Mesendoderm (in vitro differentiated cells): ENCODE measurements around the gene MROH9.

Source experiments
- DNase-seq: peaks from one replicate; pipeline ENCODE4 v3.0.0; 2013
- H2AK5ac ChIP-seq: 2 replicates; pipeline ENCODE4 v1.6.1; 2013; ENCODE audit warnings: low read length, inconsistent platforms
- H2BK120ac ChIP-seq: 2 replicates; pipeline ENCODE4 v1.6.1; 2013; ENCODE audit warnings: low read depth, mild to moderate bottlenecking, low read length, moderate library complexity, mixed read lengths
- H2BK15ac ChIP-seq: replicated peaks from 2 replicates; pipeline ENCODE4 v1.6.1; 2013; ENCODE audit warnings: low read depth, mild to moderate bottlenecking, moderate library complexity
- H2BK5ac ChIP-seq: 2 replicates; pipeline ENCODE4 v1.6.1; 2013; ENCODE audit warnings: low read length, inconsistent platforms
- H3K18ac ChIP-seq: 2 replicates; pipeline ENCODE4 v1.6.1; 2013; ENCODE audit warnings: mild to moderate bottlenecking, low read length, mixed read lengths
- H3K23ac ChIP-seq: one replicate; pipeline ENCODE4 v1.6.1; 2013; ENCODE audit warnings: low read length
- H3K27ac ChIP-seq: 2 replicates; pipeline ENCODE4 v1.5.1; 2013; ENCODE audit warnings: low read depth, mild to moderate bottlenecking, inconsistent platforms, low read length, moderate library complexity
- H3K27me3 ChIP-seq: 2 replicates; pipeline ENCODE4 v1.6.1; 2013; ENCODE audit warnings: low read length, control low read depth, mild to moderate bottlenecking, inconsistent platforms; ENCODE audit not compliant: insufficient read depth, poor library complexity
- H3K36me3 ChIP-seq: 2 replicates; pipeline ENCODE4 v1.6.1; 2013; ENCODE audit warnings: low read length, inconsistent platforms; ENCODE audit not compliant: control insufficient read depth, insufficient read depth
- H3K4ac ChIP-seq: one replicate; pipeline ENCODE4 v1.6.1; 2013; ENCODE audit warnings: low read depth, mild to moderate bottlenecking, low read length, moderate library complexity
- H3K4me1 ChIP-seq: 2 replicates; pipeline ENCODE4 v1.6.1; 2013; ENCODE audit warnings: low read depth, low read length, inconsistent platforms; ENCODE audit not compliant: control insufficient read depth
- H3K4me2 ChIP-seq: 2 replicates; pipeline ENCODE4 v1.6.1; 2013; ENCODE audit warnings: low read length
- H3K4me3 ChIP-seq: 2 replicates; pipeline ENCODE4 v1.5.1; 2013; ENCODE audit warnings: mild to moderate bottlenecking, low read length
- H3K56ac ChIP-seq: one replicate; pipeline ENCODE4 v1.6.1; 2013; ENCODE audit warnings: low read length
- H3K79me1 ChIP-seq: 2 replicates; pipeline ENCODE4 v1.6.1; 2013; ENCODE audit warnings: low read length, inconsistent platforms
- H3K79me2 ChIP-seq: 2 replicates; pipeline ENCODE4 v1.6.1; 2013; ENCODE audit warnings: mild to moderate bottlenecking, low read length; ENCODE audit not compliant: control insufficient read depth, insufficient read depth
- H3K9ac ChIP-seq: 2 replicates; pipeline ENCODE4 v1.6.1; 2013; ENCODE audit warnings: low read length, inconsistent platforms
- H4K5ac ChIP-seq: one replicate; pipeline ENCODE4 v1.6.1; 2013; ENCODE audit warnings: low read length
- H4K8ac ChIP-seq: one replicate; pipeline ENCODE4 v1.6.1; 2013; ENCODE audit warnings: low read depth, mild to moderate bottlenecking, control low read depth, low read length, moderate library complexity
- WGBS: extraction: QIAGEN DNeasy Blood & Tissue Kit; methylation state at CpG from one replicate; pipeline ENCODE4 v1.1.7; 2013; ENCODE audit warnings: low lambda C conversion rate, missing lambda C conversion rate; ENCODE audit not compliant: insufficient coverage; ENCODE audit errors: extremely low coverage; 5-methylcytosine and 5-hydroxymethylcytosine counted together

Gene MROH9

DNA sequence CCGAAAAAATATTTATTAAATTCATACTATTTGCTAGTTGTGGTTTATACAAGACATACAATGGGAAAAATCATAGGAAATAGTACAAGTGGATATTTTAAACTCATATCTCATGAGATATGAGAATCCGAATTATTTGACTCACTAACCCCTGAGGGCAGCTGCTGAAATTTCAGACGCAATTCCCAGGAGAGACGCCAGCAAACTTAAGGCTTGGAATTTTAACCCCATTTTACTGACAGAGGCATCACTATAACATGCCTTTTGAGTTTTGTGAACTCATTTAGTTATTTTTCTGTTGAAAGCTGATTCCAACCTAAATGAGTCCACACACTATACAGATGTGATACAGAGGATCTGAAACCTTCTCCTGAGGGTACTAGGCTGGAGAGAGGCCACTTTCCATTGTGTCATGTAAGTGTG, 5.9 kb upstream of the MROH9 start:
- H3K4me2 ChIP-seq: no peak overlapping the region
- no peaks in the 10 kb centered on the region for H3K4me1 ChIP-seq
- no peak overlapping the region for H3K4ac ChIP-seq
- H3K9ac ChIP-seq: no peak overlapping the region
- no peak overlapping the region for H2BK120ac ChIP-seq
- H3K27ac ChIP-seq: no peak overlapping the region
- no peak overlapping the region for H3K23ac ChIP-seq
- H4K5ac ChIP-seq: no peak overlapping the region
- no peak overlapping the region for H3K56ac ChIP-seq
- no peaks in the 10 kb centered on the region for H3K27me3 ChIP-seq
- WGBS: no CpG with 5 or more reads among the region's 4 CpGs
- H2BK5ac ChIP-seq: no peak overlapping the region
- no peaks in the 10 kb centered on the region for H3K79me1 ChIP-seq
- no peak overlapping the region for H3K4me3 ChIP-seq
- H3K79me2 ChIP-seq: no peaks in the 10 kb centered on the region
- no peak overlapping the region for H2AK5ac ChIP-seq
- H3K36me3 ChIP-seq: no peaks in the 10 kb centered on the region
- no peak overlapping the region for H3K18ac ChIP-seq
- no peak for DNase-seq
- H2BK15ac ChIP-seq: no peak overlapping the region
- H4K8ac ChIP-seq: no peak overlapping the region

DNA sequence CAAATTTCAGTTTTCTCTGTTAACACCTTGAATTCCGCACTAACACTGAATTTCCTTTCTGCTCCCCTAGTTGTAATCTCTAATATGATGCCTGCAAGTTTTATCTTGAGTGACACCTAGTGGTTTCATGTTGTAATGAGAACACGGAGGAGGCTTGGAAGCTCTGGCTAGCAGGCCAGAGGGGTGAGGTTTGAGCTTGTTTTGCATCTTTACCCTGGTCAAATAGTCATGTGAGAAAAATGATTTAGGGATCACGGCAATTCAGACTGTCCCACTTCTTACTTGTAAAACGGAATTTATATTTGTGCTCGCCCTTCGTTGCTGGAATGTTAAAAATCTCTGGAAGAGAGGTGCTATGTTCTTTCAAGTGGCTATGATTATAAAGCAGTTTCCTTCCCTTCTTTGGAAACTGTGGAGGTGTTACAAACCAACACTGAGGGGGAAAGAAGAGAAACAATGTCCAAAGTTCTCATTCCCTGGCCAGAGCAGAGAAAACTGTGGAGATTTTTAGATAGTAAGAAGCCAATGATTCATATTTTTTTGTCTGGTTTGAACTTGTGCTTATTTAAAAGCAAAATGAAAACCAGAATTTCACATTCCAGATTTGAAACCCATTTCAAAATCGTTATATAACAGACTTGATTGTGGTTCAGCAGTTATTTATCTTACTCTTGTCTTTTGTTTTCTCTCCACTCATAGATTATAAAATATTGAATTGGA, 5.3 kb upstream of the MROH9 start:
- Histone ChIP-seq H3K4ac (no peak overlapping the region), H4K8ac (no peak overlapping the region), H3K9ac (no peak overlapping the region), H3K18ac (no peak overlapping the region), H3K79me2 (no peaks in the 10 kb centered on the region), H4K5ac (no peak overlapping the region), H2BK120ac (no peak overlapping the region), H3K27me3 (no peaks in the 10 kb centered on the region), H3K36me3 (no peaks in the 10 kb centered on the region), H3K4me2 (no peak overlapping the region), H2BK15ac (no peak overlapping the region), H3K56ac (no peak overlapping the region), H3K4me3 (no peak overlapping the region), H2AK5ac (no peak overlapping the region), H3K27ac (no peak overlapping the region), H3K79me1 (no peaks in the 10 kb centered on the region), H2BK5ac (no peak overlapping the region), H3K23ac (no peak overlapping the region), H3K4me1 (no peaks in the 10 kb centered on the region)
- DNase-seq: peak; percentile 76
- WGBS: no CpG with 5 or more reads among the region's 7 CpGs

DNA sequence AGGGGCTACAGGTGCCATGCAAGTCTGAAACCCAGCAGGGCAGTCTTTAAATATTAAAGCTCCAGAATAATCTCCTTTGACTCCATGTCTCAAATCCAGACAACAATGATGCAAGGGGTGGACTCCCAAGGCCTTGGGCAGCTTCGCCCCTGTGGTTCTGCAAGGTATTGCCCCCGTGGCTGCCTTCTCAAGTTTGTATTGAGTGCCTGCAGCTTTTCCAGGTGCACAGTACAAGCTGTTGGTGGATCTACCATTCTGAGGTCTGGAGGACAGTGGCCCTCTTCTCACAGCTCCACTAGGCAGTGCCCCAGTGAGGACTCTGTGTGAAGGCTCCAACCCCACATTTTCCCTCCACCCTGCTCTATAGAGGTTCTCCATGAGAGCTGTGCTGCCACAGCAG, 3.7 kb upstream of the MROH9 start:
- no peak overlapping the region for H3K9ac ChIP-seq
- H3K79me2 ChIP-seq: no peaks in the 10 kb centered on the region
- no CpG with 5 or more reads among the region's 2 CpGs for WGBS
- H3K56ac ChIP-seq: no peak overlapping the region
- no peaks in the 10 kb centered on the region for H3K27me3 ChIP-seq
- no peaks in the 10 kb centered on the region for H3K4me1 ChIP-seq
- H3K4me3 ChIP-seq: no peak overlapping the region
- no peaks in the 10 kb centered on the region for H3K36me3 ChIP-seq
- no peak overlapping the region for H4K5ac ChIP-seq
- H2BK15ac ChIP-seq: no peak overlapping the region
- H2AK5ac ChIP-seq: no peak overlapping the region
- H3K79me1 ChIP-seq: no peaks in the 10 kb centered on the region
- H3K18ac ChIP-seq: no peak overlapping the region
- H2BK120ac ChIP-seq: no peak overlapping the region
- no peak overlapping the region for H4K8ac ChIP-seq
- DNase-seq: no peak
- H2BK5ac ChIP-seq: no peak overlapping the region
- no peak overlapping the region for H3K4ac ChIP-seq
- no peak overlapping the region for H3K27ac ChIP-seq
- H3K23ac ChIP-seq: no peak overlapping the region
- no peak overlapping the region for H3K4me2 ChIP-seq

- DNase-seq: no peak
- H2BK15ac ChIP-seq: no peak overlapping the region
- no peak overlapping the region for H4K5ac ChIP-seq
- H3K9ac ChIP-seq: no peak overlapping the region
- H2BK120ac ChIP-seq: no peak overlapping the region
- no peak overlapping the region for H4K8ac ChIP-seq
- H3K4me3 ChIP-seq: no peak overlapping the region
- no peaks in the 10 kb centered on the region for H3K27me3 ChIP-seq
- WGBS: no CpG with 5 or more reads among the region's 3 CpGs
- no peak overlapping the region for H3K56ac ChIP-seq
- H3K23ac ChIP-seq: no peak overlapping the region
- no peaks in the 10 kb centered on the region for H3K36me3 ChIP-seq
- no peaks in the 10 kb centered on the region for H3K4me1 ChIP-seq
- H3K79me1 ChIP-seq: no peaks in the 10 kb centered on the region
- no peak overlapping the region for H2AK5ac ChIP-seq
- no peak overlapping the region for H2BK5ac ChIP-seq
- H3K4me2 ChIP-seq: no peak overlapping the region
- H3K18ac ChIP-seq: no peak overlapping the region
- no peak overlapping the region for H3K4ac ChIP-seq
- H3K79me2 ChIP-seq: no peaks in the 10 kb centered on the region
- no peak overlapping the region for H3K27ac ChIP-seq
These were observed 3.1 kb upstream of the MROH9 start for GRCh38 chr1:170932236-170932635.

GRCh38 chr1:170938281-170938680, 2.9 kb downstream of the MROH9 start:
- DNase-seq: no peak
- no peaks in the 10 kb centered on the region for H3K79me1 ChIP-seq
- no peak overlapping the region for H3K23ac ChIP-seq
- no peak overlapping the region for H3K56ac ChIP-seq
- H2BK15ac ChIP-seq: no peak overlapping the region
- H3K27ac ChIP-seq: no peak overlapping the region
- H3K4me2 ChIP-seq: no peak overlapping the region
- no peaks in the 10 kb centered on the region for H3K79me2 ChIP-seq
- WGBS: no CpG with 5 or more reads among the region's 3 CpGs
- no peak overlapping the region for H3K9ac ChIP-seq
- no peak overlapping the region for H3K4ac ChIP-seq
- H2AK5ac ChIP-seq: no peak overlapping the region
- H3K18ac ChIP-seq: no peak overlapping the region
- no peaks in the 10 kb centered on the region for H3K4me1 ChIP-seq
- H2BK5ac ChIP-seq: no peak overlapping the region
- H2BK120ac ChIP-seq: no peak overlapping the region
- no peak overlapping the region for H4K5ac ChIP-seq
- H3K36me3 ChIP-seq: no peaks in the 10 kb centered on the region
- H3K27me3 ChIP-seq: no peaks in the 10 kb centered on the region
- no peak overlapping the region for H3K4me3 ChIP-seq
- no peak overlapping the region for H4K8ac ChIP-seq

GRCh38 chr1:170939476-170939875, 4.1 kb downstream of the MROH9 start:
- H2BK15ac ChIP-seq: no peak overlapping the region
- H3K9ac ChIP-seq: no peak overlapping the region
- no peak overlapping the region for H2BK5ac ChIP-seq
- H3K56ac ChIP-seq: no peak overlapping the region
- no peak overlapping the region for H2AK5ac ChIP-seq
- H3K79me1 ChIP-seq: no peaks in the 10 kb centered on the region
- H3K4me3 ChIP-seq: no peak overlapping the region
- H3K27me3 ChIP-seq: no peaks in the 10 kb centered on the region
- no peaks in the 10 kb centered on the region for H3K36me3 ChIP-seq
- no peak overlapping the region for H3K4ac ChIP-seq
- H3K27ac ChIP-seq: no peak overlapping the region
- H4K5ac ChIP-seq: no peak overlapping the region
- no peak overlapping the region for H4K8ac ChIP-seq
- no peak overlapping the region for H3K18ac ChIP-seq
- H3K4me2 ChIP-seq: no peak overlapping the region
- DNase-seq: no peak
- H3K4me1 ChIP-seq: no peaks in the 10 kb centered on the region
- H3K79me2 ChIP-seq: no peaks in the 10 kb centered on the region
- H2BK120ac ChIP-seq: no peak overlapping the region
- no peak overlapping the region for H3K23ac ChIP-seq
- WGBS: no CpG with 5 or more reads among the region's 2 CpGs
